ENCODE results near the gene MYLK.
A peak's percentile ranks its signal among the peaks of the same experiment; 100 is the strongest.
"Not testable (repeated sequence)": the region's sequence is repeated elsewhere in the genome, so short reads cannot be mapped to it uniquely, and the experiment has no call there.

MYLK gene

GRCh38 chr3:123610331-123610730 is 273.8 kb downstream of the MYLK start:
- DNase-seq: no peak

- no peak for DNase-seq
These were observed 275.1 kb downstream of the MYLK start for GRCh38 chr3:123609063-123609462.

GRCh38 chr3:123608263-123608937 is 275.7 kb downstream of the MYLK start:
- no peak for DNase-seq

- no peak for DNase-seq
These were observed 277.6 kb downstream of the MYLK start for GRCh38 chr3:123606527-123606926.

- no peak for DNase-seq
These were observed 278.3 kb downstream of the MYLK start for GRCh38 chr3:123605789-123606234.

- DNase-seq: not testable (repeated sequence)
These were observed 281.0 kb downstream of the MYLK start for GRCh38 chr3:123603153-123603552.

- DNase-seq: no peak
These were observed 281.8 kb downstream of the MYLK start for GRCh38 chr3:123602325-123602724.

- not testable (repeated sequence) for DNase-seq
These were observed 283.3 kb downstream of the MYLK start for GRCh38 chr3:123600863-123601262.

GRCh38 chr3:123597561-123597960 is 286.6 kb downstream of the MYLK start:
- no peak for DNase-seq

- DNase-seq: no peak
These were observed 288.5 kb downstream of the MYLK start for GRCh38 chr3:123595396-123596180.

- DNase-seq: no peak
These were observed 290.8 kb downstream of the MYLK start for GRCh38 chr3:123593381-123593780.

- DNase-seq: no peak
These were observed 293.3 kb downstream of the MYLK start for GRCh38 chr3:123590685-123591450.

GRCh38 chr3:123587401-123587800 is 296.7 kb downstream of the MYLK start:
- no peak for DNase-seq

GRCh38 chr3:123586968-123587367 is 297.2 kb downstream of the MYLK start:
- DNase-seq: no peak

GRCh38 chr3:123586131-123586530 is 298.0 kb downstream of the MYLK start:
- peak in 1 of 2 donors; percentile 5 for DNase-seq

- DNase-seq: peak; percentile 82 to 95
These were observed 298.9 kb downstream of the MYLK start, which contains the start of gene HACD2 for GRCh38 chr3:123584988-123585937. HACD2 (minus strand) TSS chr3:123585053; CDS start chr3:123585027, 26 bp downstream.

GRCh38 chr3:123584284-123584987 is 299.7 kb downstream of the MYLK start:
- DNase-seq: no peak

GRCh38 chr3:123583561-123583960 is 300.6 kb downstream of the MYLK start:
- no peak for DNase-seq

- no peak for DNase-seq
These were observed 301.8 kb downstream of the MYLK start for GRCh38 chr3:123582315-123582714.

GRCh38 chr3:123576122-123576521 is 308.0 kb downstream of the MYLK start:
- DNase-seq: peak in 1 of 2 donors; percentile 17

- DNase-seq: no peak
These were observed 312.2 kb downstream of the MYLK start for GRCh38 chr3:123571973-123572365.

Data from bone marrow (tissue), 2 donors.